GM18517 (cell line): ENCODE measurements around the gene XBP1.
A peak's percentile ranks its signal among the peaks of the same experiment; 100 is the strongest.
"Not testable (repeated sequence)": the region's sequence is repeated elsewhere in the genome, so short reads cannot be mapped to it uniquely, and the experiment has no call there.

Experiments used
- ATAC-seq: cut with Tn5 transposase; IDR thresholded peaks from one replicate; pipeline ENCODE4 v1.9.1; 2021; ENCODE audit warnings: mild to moderate bottlenecking, moderate library complexity; ENCODE audit not compliant: unreplicated experiment

Gene XBP1

GRCh38 chr22:28800308-28801041 is at the start of gene XBP1:
XBP1 (minus strand) TSS chr22:28800569.
- ATAC-seq, result peak; percentile 60

GRCh38 chr22:28846994-28847393 is 46.6 kb upstream of the XBP1 start:
- no peak for ATAC-seq

GRCh38 chr22:28844277-28844676 is 43.9 kb upstream of the XBP1 start:
- not testable (repeated sequence) for ATAC-seq

GRCh38 chr22:28843633-28844032 is 43.3 kb upstream of the XBP1 start:
- ATAC-seq, result no peak

GRCh38 chr22:28841111-28841510 is 40.7 kb upstream of the XBP1 start:
- no peak for ATAC-seq

GRCh38 chr22:28838971-28839370 is 38.6 kb upstream of the XBP1 start:
- no peak for ATAC-seq

- ATAC-seq, result no peak
Observed at GRCh38 chr22:28837640-28838039, 37.3 kb upstream of the XBP1 start.

GRCh38 chr22:28835630-28836189 is 35.3 kb upstream of the XBP1 start:
- ATAC-seq, result no peak

- ATAC-seq, result no peak
Observed at GRCh38 chr22:28833276-28833923, 33.0 kb upstream of the XBP1 start.

GRCh38 chr22:28832731-28833130 is 32.4 kb upstream of the XBP1 start:
- no peak for ATAC-seq

GRCh38 chr22:28831140-28832072 is 31.0 kb upstream of the XBP1 start:
- no peak for ATAC-seq

- ATAC-seq, result no peak
Observed at GRCh38 chr22:28830441-28830840, 30.1 kb upstream of the XBP1 start.

GRCh38 chr22:28829358-28830181 is 29.2 kb upstream of the XBP1 start:
- ATAC-seq, result no peak

GRCh38 chr22:28826921-28827320 is 26.6 kb upstream of the XBP1 start:
- ATAC-seq, result no peak

GRCh38 chr22:28826430-28826829 is 26.1 kb upstream of the XBP1 start:
- not testable (repeated sequence) for ATAC-seq

GRCh38 chr22:28824455-28824854 is 24.1 kb upstream of the XBP1 start:
- ATAC-seq, result not testable (repeated sequence)

GRCh38 chr22:28822930-28823551 is 22.7 kb upstream of the XBP1 start:
- peak; percentile 36 for ATAC-seq

- no peak for ATAC-seq
Observed at GRCh38 chr22:28821452-28821851, 21.1 kb upstream of the XBP1 start.

GRCh38 chr22:28820885-28821284 is 20.5 kb upstream of the XBP1 start:
- no peak for ATAC-seq
